Chondrocyte (in vitro differentiated cells): ENCODE results near the gene VAV2. TPM values are rescaled to one million over a fixed set of nuclear protein-coding genes. Genes with fewer than 3 reads are reported as not detected.

ENCODE experiments used
- DNase-seq: peaks from one replicate; pipeline ENCODE4 v3.0.0; 2021; ENCODE audit warnings: mixed read lengths, low spot score
- H3K27ac Mint-ChIP-seq: one replicate; pipeline ENCODE4 v1.8.0; 2021; ENCODE audit warnings: mild to moderate bottlenecking, moderate library complexity, mixed read lengths; ENCODE audit not compliant: unreplicated experiment
- H3K27me3 Mint-ChIP-seq: 2 replicates; pipeline ENCODE4 v1.8.0; 2021; ENCODE audit warnings: low read depth, mixed read lengths
- H3K36me3 Mint-ChIP-seq: 2 replicates; pipeline ENCODE4 v1.8.0; 2021; ENCODE audit warnings: low read depth, mixed read lengths
- H3K4me1 Mint-ChIP-seq: 2 replicates; pipeline ENCODE4 v1.8.0; 2021; ENCODE audit warnings: low read depth, mild to moderate bottlenecking, mixed read lengths
- H3K4me3 Mint-ChIP-seq: one replicate; pipeline ENCODE4 v1.8.0; 2021; ENCODE audit warnings: mild to moderate bottlenecking, moderate library complexity, mixed read lengths; ENCODE audit not compliant: unreplicated experiment
- H3K9me3 Mint-ChIP-seq: 2 replicates; pipeline ENCODE4 v1.8.0; 2021; ENCODE audit warnings: low read depth, mixed read lengths
- total RNA-seq: library from RNA; stranded (reverse); gene quantifications from 3 replicates; pipeline ENCODE4 v1.2.1, GENCODE V29; 2021
- TF ChIP-seq, protein P1 (sequence below): fragments of 200-600 bp; sonication (generic); IDR thresholded peaks from 2 replicates; pipeline ENCODE4 v1.5.0; 2021; ENCODE audit warnings: antibody characterized with exemption, mild to moderate bottlenecking, moderate library complexity

VAV2 gene
- total RNA-seq, 1 donor from 2014 or later, result 17.7 TPM

DNA sequence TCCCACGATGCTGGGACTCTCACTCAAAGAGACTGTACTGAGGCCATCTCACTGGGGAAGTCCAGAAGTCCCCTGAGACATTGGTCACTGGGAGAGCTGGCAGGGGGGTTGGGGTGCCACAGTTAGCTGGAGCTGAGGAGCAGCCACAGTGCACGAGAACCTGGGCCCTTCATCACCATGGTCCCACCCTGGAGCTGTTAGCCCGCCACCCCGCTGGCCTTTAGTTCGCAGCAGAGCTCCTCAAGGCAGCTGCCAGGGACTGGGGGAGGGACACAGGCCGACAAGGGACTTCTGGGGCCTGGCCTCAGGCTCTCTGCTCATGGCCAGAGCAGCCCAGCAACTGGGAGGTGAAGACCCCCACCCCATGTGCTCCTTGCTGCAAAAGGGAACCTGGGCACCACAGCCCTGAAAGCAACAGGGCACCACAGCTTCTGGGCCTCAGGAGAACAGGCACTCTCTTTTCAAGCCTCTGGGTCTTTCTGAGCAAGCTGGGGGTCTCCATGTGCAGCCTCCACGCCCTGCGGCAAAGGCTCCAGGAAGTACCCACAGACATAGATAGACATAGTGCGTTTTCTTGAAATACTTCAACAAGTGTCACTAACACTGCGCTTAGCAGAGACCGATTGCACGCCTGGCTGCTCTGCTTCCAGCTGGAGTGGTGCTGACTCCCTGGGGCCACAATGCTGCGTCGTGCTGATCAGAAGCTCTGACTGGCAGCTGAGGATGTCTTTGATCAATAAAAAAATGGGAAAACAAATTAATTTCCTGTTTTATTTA is 46.0 kb downstream of the VAV2 start:
- Mint-ChIP-seq H3K27ac (no peak overlapping the region), H3K4me1 (peaks cover 15% of the 10 kb centered on the region)
- TF ChIP-seq, protein P1, sequence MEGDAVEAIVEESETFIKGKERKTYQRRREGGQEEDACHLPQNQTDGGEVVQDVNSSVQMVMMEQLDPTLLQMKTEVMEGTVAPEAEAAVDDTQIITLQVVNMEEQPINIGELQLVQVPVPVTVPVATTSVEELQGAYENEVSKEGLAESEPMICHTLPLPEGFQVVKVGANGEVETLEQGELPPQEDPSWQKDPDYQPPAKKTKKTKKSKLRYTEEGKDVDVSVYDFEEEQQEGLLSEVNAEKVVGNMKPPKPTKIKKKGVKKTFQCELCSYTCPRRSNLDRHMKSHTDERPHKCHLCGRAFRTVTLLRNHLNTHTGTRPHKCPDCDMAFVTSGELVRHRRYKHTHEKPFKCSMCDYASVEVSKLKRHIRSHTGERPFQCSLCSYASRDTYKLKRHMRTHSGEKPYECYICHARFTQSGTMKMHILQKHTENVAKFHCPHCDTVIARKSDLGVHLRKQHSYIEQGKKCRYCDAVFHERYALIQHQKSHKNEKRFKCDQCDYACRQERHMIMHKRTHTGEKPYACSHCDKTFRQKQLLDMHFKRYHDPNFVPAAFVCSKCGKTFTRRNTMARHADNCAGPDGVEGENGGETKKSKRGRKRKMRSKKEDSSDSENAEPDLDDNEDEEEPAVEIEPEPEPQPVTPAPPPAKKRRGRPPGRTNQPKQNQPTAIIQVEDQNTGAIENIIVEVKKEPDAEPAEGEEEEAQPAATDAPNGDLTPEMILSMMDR, result no peak

GRCh38 chr9:133945314-133945975 is 46.7 kb downstream of the VAV2 start:
- Mint-ChIP-seq H3K4me3 (no peak overlapping the region), H3K4me1 (peaks cover 8% of the 10 kb centered on the region), H3K27ac (no peak overlapping the region), H3K36me3 (peaks cover 2% of the 10 kb centered on the region), H3K27me3 (no peaks in the 10 kb centered on the region), H3K9me3 (no peaks in the 10 kb centered on the region)
- TF ChIP-seq, protein P1, result no peak
- DNase-seq, result peak; percentile 77

More for the DNA sequence above, 46.0 kb downstream of the VAV2 start:
- Mint-ChIP-seq H3K9me3 (no peaks in the 10 kb centered on the region), H3K27me3 (no peaks in the 10 kb centered on the region), H3K4me3 (no peak overlapping the region), H3K36me3 (peaks cover 2% of the 10 kb centered on the region)
- peak; percentile 72 for DNase-seq

DNA sequence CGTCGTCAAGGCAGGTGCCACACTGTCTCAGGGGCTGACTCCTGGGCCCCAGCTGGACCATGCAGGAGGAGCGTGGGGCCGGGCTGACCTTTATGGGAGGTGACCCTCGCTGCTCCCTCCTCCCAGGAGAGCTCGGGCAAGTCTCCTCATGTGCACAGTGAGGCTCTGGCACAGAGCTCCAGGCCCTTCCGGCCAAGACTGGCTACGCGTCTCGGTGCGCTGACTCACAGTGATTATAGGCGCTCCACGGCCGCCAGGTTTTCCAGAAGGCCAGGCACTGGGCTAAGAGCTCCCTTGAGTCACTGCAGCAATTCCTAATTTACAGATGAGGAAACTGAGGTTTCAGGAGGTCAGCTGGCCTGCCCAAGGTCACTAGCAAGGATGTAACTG is 47.4 kb downstream of the VAV2 start:
- peaks cover 7% of the 10 kb centered on the region for H3K4me1 Mint-ChIP-seq
- peak overlapping the region; percentile 12 for H3K27ac Mint-ChIP-seq

DNA sequence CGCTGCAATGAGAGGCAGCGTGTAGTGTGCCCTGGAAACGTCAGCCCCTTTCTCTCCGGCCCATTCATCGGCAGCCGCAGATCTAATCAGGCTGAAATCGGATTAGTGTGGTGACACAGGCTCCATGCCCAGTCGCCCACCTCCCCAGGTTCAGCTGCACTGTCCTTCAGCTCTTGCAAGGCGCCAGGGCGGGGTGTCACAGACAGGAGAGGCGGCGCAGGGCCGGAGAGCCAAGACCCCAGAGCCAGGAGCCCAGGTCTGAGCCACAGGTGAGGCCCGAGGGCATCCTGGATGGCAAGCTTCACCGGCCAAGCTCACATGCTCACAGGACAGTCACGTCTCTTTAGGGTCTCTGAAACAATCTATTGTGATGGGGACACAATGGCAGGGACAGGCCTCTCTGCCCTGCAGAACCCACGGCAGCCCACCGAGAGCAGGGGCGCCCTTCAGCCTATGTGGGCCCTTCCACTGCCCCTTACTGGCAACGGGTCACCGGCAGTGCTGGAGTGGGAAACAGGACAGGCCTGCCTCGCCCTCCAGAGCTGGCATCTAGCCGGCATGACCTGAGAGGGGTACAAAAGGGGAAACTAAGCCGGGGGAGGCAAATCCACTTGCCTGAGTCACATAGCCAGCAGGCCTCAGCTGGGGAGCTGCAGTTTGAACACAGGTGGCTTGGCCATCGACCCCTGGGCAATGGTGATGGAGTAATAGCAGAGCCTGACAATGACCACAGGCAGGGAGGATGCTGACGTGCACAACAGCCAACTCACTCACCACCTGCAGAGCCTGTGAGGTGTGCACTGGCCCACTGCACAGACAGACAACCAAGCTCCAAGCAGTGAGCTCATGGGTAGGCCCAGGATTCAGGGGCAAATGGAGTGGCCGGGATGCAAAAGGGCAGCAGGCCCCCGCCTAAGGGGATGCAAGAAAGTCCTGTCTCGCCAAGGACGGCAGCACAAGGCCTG is 48.1 kb downstream of the VAV2 start:
- TF ChIP-seq, protein P1, result no peak

More for the DNA sequence above, 47.4 kb downstream of the VAV2 start:
- no peak for DNase-seq
- Mint-ChIP-seq H3K4me3 (no peak overlapping the region), H3K27me3 (no peaks in the 10 kb centered on the region), H3K9me3 (no peaks in the 10 kb centered on the region), H3K36me3 (peaks cover 2% of the 10 kb centered on the region)
- TF ChIP-seq, protein P1, result no peak

More for the DNA sequence above, 48.1 kb downstream of the VAV2 start:
- peaks cover 2% of the 10 kb centered on the region for H3K36me3 Mint-ChIP-seq
- no peak overlapping the region for H3K27ac Mint-ChIP-seq
- no peaks in the 10 kb centered on the region for H3K27me3 Mint-ChIP-seq
- H3K9me3 Mint-ChIP-seq, result no peaks in the 10 kb centered on the region
- DNase-seq, result peak; percentile 77
- H3K4me3 Mint-ChIP-seq, result no peak overlapping the region
- H3K4me1 Mint-ChIP-seq, result peaks cover 7% of the 10 kb centered on the region
